Measurements from ENCODE around the gene RFX1. TPM values are rescaled to one million over a fixed set of nuclear protein-coding genes. Genes with fewer than 3 reads are reported as not detected.

Gene RFX1
- total RNA-seq, 2 donors from 2014 or later, result 9.2 to 12.7 TPM

DNA sequence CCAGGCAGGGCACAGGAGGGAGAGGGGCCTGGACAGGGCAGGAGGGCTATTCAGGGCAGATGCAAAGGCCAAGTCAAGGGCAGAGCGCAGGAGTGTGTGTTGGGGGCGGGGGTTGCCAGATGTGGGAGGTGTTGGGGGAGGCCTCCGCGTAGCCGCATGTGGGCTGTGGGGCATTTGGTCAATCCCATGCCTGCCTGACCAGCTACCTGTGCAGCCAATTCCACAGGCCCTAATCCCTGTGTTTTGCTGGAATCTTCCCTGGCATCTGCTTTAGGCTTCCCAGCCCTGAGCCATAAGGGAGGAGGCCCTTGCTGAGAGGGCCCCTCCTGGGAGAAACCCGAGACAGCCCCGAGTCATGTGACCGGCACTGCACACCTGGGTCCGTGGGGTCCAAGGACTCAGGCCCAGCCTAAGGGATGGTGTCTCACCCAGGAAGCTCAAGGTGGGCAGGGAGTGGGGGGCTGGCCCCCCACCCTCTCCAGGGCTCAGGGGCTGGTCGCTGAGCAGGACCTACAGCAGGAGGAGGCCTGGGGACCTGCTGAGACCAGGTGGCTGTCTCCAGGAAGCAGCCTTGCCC is 20.3 kb downstream of the RFX1 start:
- H3K4me1 ChIP-seq (replicated peaks), result no peaks in the 10 kb centered on the region
- no peak for DNase-seq (ENCODE audit: low spot score)
- no peaks in the 10 kb centered on the region for H3K27me3 ChIP-seq (replicated peaks; ENCODE audit: insufficient read depth)
- TF ChIP-seq POLR2AphosphoS5 (IDR thresholded peaks at IDR 0.05) (no peak), POLR2A (IDR thresholded peaks at IDR 0.05) (no peak)
- TF ChIP-seq, protein P1, sequence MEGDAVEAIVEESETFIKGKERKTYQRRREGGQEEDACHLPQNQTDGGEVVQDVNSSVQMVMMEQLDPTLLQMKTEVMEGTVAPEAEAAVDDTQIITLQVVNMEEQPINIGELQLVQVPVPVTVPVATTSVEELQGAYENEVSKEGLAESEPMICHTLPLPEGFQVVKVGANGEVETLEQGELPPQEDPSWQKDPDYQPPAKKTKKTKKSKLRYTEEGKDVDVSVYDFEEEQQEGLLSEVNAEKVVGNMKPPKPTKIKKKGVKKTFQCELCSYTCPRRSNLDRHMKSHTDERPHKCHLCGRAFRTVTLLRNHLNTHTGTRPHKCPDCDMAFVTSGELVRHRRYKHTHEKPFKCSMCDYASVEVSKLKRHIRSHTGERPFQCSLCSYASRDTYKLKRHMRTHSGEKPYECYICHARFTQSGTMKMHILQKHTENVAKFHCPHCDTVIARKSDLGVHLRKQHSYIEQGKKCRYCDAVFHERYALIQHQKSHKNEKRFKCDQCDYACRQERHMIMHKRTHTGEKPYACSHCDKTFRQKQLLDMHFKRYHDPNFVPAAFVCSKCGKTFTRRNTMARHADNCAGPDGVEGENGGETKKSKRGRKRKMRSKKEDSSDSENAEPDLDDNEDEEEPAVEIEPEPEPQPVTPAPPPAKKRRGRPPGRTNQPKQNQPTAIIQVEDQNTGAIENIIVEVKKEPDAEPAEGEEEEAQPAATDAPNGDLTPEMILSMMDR (IDR thresholded peaks at IDR 0.05), result no peak
- 74% methylated on average over 10 of the region's 10 CpGs for WGBS
- intact Hi-C loops (cut with DNase I), result no loop called here
- H3K4me3 ChIP-seq, result no peak overlapping the region
- no peaks in the 10 kb centered on the region for H3K36me3 ChIP-seq
- H3K9me3 ChIP-seq, result no peaks in the 10 kb centered on the region
- H3K27ac ChIP-seq, result peak overlapping the region in 1 of 2 donors; percentile 76

DNA sequence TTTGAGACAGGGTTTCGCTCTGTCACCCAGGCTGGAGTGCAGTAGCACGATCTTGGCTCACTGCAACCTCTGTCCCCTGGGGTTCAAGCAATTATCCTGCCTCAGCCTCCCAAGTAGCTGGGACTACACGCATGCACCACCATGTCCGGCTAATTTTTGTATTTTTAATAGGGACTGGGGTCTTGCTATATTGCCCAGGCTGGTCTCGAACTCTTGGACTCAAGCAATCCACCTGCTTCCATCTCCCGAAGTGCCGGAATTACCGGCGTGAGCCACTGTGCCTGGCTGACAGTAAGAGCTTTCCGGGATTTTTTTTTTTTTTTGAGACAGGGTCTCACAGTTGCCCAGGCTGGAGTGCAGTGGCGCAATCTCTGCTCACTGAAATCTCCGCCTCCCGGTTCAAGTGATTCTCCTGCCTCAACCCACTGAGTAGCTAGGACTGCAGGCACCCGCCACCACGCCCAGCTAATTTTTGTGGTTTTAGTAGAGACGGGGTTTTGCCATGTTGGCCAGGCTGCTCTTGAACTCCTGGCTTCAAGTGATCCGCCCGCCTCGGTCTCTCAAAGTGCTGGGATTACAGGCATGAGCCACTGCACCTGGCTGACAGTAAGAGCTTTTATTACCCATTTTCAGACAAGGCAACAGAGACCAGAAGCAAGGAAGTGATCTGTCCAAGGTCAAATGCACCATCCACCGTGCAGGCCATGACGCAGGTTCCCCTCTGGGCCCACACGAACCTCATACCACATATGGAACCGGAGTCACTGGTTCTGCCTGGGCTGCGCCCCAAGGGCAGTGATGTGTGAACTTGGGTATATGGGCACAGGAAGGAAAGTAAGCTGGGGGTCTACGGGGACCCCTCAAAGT is 21.0 kb downstream of the RFX1 start:
- Histone ChIP-seq H3K4me3 (no peak overlapping the region), H3K27ac (no peak overlapping the region), H3K4me1 (replicated peaks) (no peaks in the 10 kb centered on the region), H3K9me3 (no peaks in the 10 kb centered on the region), H3K36me3 (no peaks in the 10 kb centered on the region), H3K27me3 (replicated peaks; ENCODE audit: insufficient read depth) (no peaks in the 10 kb centered on the region)
- TF ChIP-seq, protein P1 (IDR thresholded peaks at IDR 0.05), result no peak
- TF ChIP-seq POLR2AphosphoS5 (IDR thresholded peaks at IDR 0.05) (no peak), POLR2A (IDR thresholded peaks at IDR 0.05) (no peak)
- intact Hi-C loops (cut with DNase I), result no loop called here
- 91% methylated on average over 25 of the region's 25 CpGs for WGBS
- DNase-seq (ENCODE audit: low spot score), result no peak

DNA sequence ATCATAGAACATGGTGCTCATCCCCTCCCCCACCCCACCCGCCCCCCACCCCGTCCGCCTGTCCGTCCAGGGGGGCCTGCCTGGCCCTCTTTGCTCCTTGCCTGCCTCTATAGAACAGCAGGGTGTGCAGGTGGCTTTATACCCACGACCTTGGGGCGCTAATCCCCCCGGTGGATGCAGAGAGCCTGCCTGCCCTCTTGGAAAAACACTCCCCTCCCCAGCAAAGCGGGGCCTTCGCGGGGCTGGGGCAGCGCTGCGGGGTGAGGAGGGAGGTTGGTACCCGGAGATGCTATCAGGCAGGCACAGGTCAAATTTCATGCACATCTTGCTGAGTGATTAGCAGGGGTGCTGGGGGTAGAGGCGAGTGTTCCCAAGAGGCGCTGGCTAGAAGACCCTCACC is 21.9 kb downstream of the RFX1 start:
- 76% methylated on average over 15 of the region's 15 CpGs for WGBS
- no peak overlapping the region for H3K4me3 ChIP-seq

DNA sequence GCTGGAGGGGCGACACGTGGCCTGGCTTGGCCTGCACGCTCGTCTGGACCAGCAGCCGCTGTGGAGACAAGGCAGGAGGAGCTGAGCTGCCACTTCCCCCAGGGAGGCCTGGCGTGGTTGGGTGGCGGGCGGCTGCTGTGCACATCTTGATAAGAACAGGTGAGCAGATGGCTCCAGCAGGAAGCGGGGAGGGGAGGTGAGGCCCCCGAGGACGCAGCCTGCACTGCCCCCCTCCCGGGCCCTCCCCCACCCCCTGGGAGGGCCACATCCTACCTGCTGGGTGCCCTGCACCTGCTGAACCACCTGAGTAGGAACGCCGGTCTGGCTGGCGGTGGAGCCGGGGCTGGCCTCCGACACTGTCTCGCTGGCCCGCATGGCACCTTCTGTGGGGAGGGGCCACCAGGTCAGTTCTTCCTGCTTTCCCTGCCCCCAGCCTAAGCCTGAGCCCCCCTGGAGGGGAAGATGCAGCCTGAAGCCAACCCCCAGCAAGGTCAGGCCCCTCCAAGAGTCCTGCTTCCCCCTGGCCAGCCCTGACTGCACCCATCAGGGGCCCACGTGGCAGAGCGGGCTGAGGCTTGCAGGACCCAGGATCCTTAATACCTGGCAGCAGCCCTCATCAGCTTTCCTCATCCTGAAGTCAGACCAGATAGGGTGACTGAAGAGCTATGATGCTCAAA is 22.8 kb downstream of the RFX1 start:
- intact Hi-C loops (cut with DNase I), result no loop called here
- Histone ChIP-seq H3K9me3 (no peaks in the 10 kb centered on the region), H3K27me3 (replicated peaks; ENCODE audit: insufficient read depth) (no peaks in the 10 kb centered on the region), H3K4me1 (replicated peaks) (peaks cover 7% of the 10 kb centered on the region), H3K27ac (no peak overlapping the region), H3K4me3 (no peak overlapping the region), H3K36me3 (no peaks in the 10 kb centered on the region)
- TF ChIP-seq POLR2AphosphoS5 (IDR thresholded peaks at IDR 0.05) (no peak), POLR2A (IDR thresholded peaks at IDR 0.05) (no peak)
- TF ChIP-seq, protein P1 (IDR thresholded peaks at IDR 0.05), result no peak
- 80% methylated on average over 16 of the region's 21 CpGs for WGBS
- DNase-seq (ENCODE audit: low spot score), result no peak

More for the DNA sequence above, 21.9 kb downstream of the RFX1 start:
- intact Hi-C loops (cut with DNase I), result no loop called here
- no peak for DNase-seq (ENCODE audit: low spot score)
- Histone ChIP-seq H3K36me3 (no peaks in the 10 kb centered on the region), H3K27ac (no peak overlapping the region), H3K27me3 (replicated peaks; ENCODE audit: insufficient read depth) (no peaks in the 10 kb centered on the region), H3K9me3 (no peaks in the 10 kb centered on the region), H3K4me1 (replicated peaks) (peaks cover 5% of the 10 kb centered on the region)
- TF ChIP-seq, protein P1 (IDR thresholded peaks at IDR 0.05), result no peak
- no peak for TF ChIP-seq POLR2AphosphoS5 (IDR thresholded peaks at IDR 0.05)
- TF ChIP-seq POLR2A (IDR thresholded peaks at IDR 0.05), result no peak
